Gastroesophageal sphincter (tissue), 3 donors: ENCODE data around the gene MORN5.

ENCODE experiments used
- POLR2A ChIP-seq, 2 donors: fragments of 450-650 bp; IDR thresholded peaks; one replicate each; pipeline ENCODE4 v1.6.1; 2017; ENCODE audit warnings: antibody characterized with exemption in 2 of 2, mild to moderate bottlenecking in 2 of 2, moderate library complexity in 1 of 2
- POLR2AphosphoS5 ChIP-seq: sonication (generic); formaldehyde crosslinking; IDR thresholded peaks from one replicate; pipeline ENCODE4 v1.6.1; 2017; ENCODE audit warnings: antibody characterized with exemption
- TF ChIP-seq, protein P1 (sequence below), 4 experiments: fragments of 200-600 bp in 2 of 4; fragments of 450-650 bp in 2 of 4; sonication (generic) in 1 of 4; IDR thresholded peaks; one replicate each; pipeline ENCODE4 v1.5.1; 2017 to 2019; ENCODE audit warnings: antibody characterized with exemption in 4 of 4, mild to moderate bottlenecking in 2 of 4, moderate library complexity in 2 of 4

DNA sequence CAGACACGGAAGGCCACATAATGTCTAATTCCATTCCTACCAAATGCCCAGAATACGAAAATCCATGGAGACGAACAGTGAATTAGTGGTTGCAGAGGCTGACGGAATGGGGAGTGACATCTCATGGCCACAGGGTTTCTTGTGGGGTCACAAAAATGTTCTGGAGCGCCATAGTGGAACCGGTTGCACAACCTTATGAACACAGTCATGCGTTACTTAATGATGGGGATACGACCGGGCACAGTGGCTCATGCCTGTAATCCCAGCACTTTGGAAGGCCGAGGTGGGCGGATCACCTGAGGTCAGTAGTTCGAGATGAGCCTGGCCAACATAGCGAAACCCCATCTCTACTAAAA is 40.6 kb upstream of the MORN5 start:
- TF ChIP-seq, protein P1, sequence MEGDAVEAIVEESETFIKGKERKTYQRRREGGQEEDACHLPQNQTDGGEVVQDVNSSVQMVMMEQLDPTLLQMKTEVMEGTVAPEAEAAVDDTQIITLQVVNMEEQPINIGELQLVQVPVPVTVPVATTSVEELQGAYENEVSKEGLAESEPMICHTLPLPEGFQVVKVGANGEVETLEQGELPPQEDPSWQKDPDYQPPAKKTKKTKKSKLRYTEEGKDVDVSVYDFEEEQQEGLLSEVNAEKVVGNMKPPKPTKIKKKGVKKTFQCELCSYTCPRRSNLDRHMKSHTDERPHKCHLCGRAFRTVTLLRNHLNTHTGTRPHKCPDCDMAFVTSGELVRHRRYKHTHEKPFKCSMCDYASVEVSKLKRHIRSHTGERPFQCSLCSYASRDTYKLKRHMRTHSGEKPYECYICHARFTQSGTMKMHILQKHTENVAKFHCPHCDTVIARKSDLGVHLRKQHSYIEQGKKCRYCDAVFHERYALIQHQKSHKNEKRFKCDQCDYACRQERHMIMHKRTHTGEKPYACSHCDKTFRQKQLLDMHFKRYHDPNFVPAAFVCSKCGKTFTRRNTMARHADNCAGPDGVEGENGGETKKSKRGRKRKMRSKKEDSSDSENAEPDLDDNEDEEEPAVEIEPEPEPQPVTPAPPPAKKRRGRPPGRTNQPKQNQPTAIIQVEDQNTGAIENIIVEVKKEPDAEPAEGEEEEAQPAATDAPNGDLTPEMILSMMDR (IDR thresholded peaks at IDR 0.05) = no peak
- TF ChIP-seq POLR2A (IDR thresholded peaks at IDR 0.05) (no peak), POLR2AphosphoS5 (no peak)
